GM19240 (cell line): ENCODE measurements around the gene GPATCH8.

Experiments
- DNase-seq: peaks from one replicate; pipeline ENCODE4 v3.0.0; 2011; ENCODE audit warnings: low spot score; ENCODE audit not compliant: insufficient read length

GPATCH8 gene

DNA sequence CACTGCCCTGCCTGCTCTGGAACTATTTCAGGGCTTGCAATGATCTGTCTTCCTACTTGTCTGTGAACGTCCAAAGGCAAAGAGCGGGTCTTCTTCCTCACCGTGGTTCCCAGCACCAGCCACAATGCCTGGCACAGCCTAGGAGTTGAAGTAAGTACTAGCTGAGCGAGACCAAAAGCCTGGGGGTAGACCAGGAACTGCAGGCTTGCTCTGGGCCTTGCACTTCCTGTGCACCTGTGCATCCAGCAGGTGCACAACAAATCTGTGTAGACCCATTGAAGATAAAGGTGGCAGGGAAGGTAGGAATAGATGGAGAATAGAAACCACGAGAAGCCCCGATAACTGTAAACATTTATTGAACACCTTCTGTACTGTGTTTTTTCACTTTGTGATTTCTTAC, 144.2 kb downstream of the GPATCH8 start:
- DNase-seq: no peak

DNA sequence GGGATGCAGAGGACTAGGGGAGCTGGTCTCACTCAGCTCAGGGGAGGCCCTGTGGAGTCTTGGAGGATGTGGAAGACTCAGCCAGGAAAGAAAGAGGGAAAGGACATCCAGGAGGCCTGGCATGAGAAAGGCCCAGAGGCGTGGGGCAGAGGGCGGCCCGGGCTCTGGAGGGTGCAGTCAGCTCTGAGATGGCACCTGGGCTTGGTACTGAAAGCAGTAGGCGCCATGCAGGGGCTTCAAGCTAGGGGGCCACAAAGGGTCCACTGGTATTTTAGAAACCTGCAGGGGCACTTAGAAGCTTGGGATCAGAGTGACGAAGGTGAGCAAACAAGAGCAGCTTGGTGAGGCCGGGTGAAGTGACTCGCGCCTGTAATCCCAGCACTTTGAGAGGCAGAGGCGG, 145.1 kb downstream of the GPATCH8 start:
- DNase-seq: no peak

DNA sequence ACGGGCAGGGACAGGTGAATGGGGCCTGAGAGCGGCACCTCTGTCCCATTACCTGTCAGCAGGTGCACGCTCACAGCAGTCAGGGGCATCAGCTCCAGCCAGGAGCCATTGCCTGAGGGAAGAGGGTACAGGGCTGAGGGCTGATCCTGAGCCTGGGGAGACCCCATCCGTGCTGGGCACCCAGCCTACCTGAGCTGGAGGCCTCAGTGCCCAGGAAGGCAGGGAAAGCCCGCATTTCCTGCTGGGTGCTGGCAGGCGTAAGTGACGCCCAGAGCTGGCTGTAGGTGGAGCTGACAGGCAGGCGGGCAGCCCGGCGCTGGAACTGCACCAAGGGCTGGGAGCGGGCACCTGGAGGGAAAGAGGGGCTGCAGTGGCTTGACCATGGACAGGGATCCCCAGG, 147.0 kb downstream of the GPATCH8 start:
- DNase-seq: no peak

DNA sequence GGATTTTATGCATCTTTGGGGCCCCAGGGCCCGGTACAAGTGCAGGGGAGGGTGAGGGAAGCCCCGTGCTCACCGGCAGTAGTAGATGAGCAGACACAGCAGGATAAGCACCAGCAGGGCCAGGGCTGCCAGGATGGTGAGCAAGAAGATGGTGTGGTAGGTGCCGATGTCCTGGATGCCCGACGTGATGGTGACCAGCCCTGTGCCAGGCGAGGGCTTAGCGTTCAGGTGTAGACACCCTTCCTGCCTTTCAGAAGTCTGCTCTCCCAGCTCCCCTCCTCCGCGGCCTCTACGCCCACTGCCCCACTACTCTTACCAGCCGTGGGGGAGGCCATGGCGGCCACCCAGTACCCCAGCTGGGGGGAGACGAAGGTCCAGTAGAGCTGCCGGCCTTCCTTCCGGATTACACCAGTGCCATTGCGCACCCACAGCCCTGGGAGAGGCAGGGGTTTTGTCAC, 147.5 kb downstream of the GPATCH8 start:
- DNase-seq: peak; percentile 6

DNA sequence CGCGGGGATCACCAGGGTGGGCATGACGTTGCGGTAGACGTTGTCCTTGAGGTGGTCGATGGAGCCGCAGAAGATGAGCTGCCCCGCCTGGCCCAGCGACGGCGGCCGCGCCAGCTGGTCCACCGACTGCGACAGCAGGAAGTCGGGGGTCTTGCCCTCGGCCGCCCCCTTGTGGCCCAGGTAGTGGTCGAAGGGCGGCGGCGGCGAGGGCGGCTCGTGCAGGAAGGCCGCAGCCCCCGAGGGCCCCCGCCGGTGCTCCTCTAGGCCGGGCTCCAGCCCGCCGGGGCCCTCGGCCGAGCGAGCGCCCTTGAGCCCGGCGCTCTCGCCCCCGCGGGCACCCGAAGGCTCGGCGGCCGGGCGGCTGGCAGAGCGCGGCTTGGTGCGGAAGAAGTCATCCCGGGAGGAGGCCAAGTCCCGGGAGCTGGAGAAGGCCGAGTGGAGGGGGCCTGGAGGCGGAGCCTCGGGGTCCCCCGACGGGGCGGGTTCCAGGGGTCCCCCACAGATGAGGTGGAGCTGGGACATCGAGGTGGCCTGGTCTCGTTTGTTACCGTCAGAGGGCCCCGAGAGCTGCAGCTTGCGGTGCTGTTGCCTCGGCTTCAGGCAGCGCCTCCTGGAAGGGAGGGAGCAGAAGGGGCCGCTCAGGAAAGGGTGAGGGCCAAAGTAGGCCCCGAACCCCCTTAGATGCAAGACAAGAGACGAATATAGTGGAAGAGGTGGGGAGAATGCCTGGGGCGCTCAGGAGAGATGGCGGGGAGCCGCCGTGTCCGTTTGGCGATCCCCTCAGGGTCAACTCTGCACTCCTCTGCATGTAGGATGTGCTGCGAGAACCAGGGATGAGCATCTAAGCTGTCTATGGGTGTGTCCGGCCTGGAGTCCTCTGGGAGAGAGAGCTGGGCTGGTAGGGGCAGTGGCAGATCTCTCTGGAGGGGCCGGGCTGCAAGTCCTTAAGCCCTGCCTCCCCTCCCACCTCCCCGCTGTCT, 148.3 kb downstream of the GPATCH8 start:
- DNase-seq: peak; percentile 51

DNA sequence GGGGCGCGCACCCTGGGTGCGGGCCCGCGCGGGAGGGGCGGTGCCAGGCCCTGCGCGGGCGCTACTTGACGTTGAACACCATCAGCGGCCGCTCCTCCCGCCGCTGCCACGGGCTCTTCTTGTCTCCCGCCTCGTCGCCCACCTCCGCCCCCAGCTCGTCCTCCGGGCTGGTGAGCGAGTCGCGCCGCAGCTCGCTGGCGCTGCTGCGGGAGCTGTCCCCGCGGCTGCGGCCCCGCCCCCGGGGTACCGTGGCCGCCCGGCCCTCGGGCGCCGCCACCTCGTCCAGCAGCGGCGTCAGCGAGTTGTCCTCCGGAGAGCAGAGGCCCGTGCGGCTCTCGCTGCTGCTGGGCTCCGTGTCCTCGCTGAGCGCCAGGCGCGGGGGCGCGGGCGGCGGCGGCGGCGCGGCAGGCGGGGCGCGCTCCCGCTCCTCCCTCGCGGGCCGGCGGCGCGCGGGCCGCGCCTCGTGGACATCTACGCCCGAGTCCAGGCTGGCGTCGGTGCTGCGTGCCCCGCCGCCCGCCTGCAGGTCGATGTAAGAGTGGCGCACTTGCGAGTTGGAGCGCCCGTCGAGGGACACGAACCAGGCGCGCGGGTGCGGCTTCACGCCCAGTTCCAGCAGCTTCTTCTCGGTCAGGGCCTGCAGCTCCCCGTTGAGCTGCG, 149.4 kb downstream of the GPATCH8 start:
- peak; percentile 8 for DNase-seq

DNA sequence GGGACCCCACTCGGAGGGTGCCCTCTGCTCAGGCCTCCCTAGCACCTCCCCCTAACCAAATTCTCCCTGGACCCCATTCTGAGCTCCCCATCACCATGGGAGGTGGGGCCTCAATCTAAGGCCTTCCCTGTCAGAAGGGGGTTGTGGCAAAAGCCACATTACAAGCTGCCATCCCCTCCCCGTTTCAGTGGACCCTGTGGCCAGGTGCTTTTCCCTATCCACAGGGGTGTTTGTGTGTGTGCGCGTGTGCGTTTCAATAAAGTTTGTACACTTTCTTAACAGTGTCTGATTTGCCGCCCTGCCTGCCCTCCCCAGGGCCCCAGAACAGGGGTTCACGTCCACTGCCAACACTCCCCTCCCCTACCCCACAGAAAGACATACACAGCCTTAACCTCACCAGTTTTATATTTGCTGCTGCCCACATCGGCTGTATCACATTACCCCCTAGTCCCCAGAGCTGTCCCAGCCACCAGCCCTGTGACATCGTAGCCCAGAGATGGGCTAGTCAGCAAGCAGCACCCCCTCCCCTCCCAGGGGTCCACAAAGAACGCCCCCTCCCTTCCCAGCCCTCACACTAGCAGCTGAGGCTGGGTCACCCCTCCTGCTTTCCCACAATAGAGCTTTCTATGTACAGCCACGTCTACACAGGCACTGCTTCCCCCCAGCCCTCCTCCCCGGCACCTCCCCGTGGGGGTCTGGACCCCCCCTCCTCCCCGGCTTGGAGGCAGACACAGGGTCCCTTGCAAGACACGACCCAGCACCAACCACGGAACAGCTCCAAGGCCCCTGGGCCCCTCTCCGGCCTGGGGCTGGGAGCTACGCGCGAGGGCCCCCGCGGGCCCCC, 150.2 kb downstream of the GPATCH8 start:
- DNase-seq: no peak

DNA sequence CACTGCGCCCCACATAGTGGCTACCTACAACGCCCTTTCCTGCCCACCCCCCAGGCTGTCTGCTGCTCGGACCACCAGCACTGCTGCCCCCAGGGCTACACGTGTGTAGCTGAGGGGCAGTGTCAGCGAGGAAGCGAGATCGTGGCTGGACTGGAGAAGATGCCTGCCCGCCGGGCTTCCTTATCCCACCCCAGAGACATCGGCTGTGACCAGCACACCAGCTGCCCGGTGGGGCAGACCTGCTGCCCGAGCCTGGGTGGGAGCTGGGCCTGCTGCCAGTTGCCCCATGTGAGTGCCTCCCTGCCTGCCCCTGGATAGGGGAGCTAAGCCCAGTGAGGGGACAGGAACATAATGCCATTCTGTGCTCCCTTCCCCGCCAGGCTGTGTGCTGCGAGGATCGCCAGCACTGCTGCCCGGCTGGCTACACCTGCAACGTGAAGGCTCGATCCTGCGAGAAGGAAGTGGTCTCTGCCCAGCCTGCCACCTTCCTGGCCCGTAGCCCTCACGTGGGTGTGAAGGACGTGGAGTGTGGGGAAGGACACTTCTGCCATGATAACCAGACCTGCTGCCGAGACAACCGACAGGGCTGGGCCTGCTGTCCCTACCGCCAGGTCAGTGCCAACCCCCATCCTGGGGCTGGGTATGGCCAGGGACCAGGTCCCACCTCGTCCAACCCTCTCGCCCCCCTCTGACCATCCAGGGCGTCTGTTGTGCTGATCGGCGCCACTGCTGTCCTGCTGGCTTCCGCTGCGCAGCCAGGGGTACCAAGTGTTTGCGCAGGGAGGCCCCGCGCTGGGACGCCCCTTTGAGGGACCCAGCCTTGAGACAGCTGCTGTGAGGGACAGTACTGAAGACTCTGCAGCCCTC, 151.0 kb downstream of the GPATCH8 start:
- DNase-seq: no peak

DNA sequence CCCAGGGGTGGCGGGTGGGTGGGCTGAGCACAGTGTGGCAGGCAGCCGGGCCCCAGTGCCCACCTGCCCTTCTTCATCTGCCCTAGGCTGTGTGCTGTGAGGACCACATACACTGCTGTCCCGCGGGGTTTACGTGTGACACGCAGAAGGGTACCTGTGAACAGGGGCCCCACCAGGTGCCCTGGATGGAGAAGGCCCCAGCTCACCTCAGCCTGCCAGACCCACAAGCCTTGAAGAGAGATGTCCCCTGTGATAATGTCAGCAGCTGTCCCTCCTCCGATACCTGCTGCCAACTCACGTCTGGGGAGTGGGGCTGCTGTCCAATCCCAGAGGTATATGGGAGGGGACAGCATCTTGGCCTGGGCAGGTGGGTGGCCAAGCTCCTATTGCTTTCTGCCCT, 151.7 kb downstream of the GPATCH8 start:
- no peak for DNase-seq

DNA sequence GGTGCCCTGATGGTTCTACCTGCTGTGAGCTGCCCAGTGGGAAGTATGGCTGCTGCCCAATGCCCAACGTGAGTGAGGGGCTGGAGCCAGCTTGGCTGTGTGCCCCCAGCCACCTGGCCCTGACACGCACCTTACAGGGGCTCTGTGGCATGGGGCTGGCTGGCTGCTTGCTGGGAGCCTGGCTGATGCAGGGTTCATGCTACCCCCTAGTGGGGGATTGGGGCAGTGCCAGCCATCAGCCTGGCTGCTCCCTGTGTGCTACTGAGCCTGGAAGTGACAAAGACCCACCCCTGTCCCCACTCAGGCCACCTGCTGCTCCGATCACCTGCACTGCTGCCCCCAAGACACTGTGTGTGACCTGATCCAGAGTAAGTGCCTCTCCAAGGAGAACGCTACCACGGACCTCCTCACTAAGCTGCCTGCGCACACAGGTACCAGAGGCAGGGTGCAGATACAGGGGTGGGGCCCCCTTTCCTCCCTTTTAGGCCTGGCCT, 152.4 kb downstream of the GPATCH8 start:
- peak; percentile 93 for DNase-seq

DNA sequence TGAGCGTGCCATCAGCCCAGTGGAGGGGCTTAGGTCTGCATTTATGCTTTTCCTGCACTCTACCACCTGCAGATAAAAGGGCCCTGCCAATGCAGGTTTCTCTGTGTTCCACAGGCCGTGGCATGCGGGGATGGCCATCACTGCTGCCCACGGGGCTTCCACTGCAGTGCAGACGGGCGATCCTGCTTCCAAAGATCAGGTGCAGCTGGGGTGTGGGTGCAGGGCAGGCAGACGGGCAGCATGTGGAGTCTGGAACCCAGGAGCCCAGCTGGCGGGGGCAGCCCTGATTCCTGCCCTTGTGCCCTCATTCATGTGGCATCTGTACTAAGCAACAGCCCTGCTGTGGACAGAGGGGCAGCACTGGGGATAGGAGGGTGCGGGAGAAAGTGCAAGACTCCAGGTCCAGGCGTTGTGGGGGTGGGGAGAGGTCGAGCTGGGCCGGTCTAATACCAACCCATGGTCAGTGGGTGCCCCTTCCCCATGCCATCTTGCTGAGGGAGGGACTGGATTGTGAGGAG, 153.6 kb downstream of the GPATCH8 start:
- no peak for DNase-seq

DNA sequence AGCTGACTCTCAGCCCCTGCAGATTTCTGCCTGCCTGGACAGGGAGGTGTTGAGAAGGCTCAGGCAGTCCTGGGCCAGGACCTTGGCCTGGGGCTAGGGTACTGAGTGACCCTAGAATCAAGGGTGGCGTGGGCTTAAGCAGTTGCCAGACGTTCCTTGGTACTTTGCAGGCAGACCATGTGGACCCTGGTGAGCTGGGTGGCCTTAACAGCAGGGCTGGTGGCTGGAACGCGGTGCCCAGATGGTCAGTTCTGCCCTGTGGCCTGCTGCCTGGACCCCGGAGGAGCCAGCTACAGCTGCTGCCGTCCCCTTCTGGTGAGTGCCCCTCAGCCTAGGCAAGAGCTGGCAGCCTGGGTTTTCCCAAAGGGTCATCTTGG, 154.2 kb downstream of the GPATCH8 start:
- DNase-seq: no peak

DNA sequence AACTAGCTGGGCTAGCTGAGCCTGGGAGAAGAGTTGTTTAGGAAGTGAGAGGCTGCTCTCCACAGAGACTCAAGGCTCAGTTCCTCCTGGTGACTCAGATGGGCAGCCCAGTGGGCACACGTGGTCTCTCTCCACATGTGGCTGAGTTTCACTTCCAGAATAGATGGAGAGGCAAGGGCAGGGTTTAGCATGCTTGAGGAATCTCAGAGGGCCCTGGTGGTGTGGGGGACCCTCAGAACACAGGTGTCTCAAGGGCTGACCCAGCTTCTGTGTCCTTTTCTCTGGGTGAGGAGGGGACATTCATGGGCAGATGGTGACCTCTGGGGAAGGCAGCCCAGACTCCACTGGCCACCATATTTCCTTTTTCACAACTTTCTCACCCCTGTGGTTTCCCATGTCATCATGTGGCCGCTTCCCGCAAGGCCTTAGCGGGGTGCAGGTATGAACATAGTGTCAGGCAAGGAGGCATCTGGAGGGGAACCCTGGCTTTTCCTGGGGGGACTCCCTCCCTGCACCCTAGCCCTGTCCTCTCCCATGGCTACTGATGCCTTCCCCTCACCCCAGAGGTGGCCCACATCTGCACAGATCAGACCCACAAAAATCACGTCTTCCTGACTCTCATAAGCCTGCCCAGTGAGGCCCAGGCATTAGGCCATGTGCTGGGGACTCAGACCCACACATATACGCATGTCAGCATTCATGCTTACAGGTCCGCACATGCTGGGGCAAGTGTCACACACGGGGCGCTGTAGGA, 154.8 kb downstream of the GPATCH8 start:
- peak; percentile 74 for DNase-seq
